SK-N-SH treated with all-trans-retinoic acid at 6 μM for 48 hours (cell line): ENCODE measurements around the gene KRT38.

Experiments
- ATAC-seq: fragments of 200-7000 bp; cut with Tn5 transposase; 3 replicates; pipeline ENCODE4 v1.9.1; 2020; ENCODE audit warnings: mild to moderate bottlenecking, moderate library complexity
- ARNTL ChIP-seq: fragments of 450-650 bp; formaldehyde crosslinking; IDR thresholded peaks from 2 replicates; pipeline ENCODE4 v1.5.0; 2020; ENCODE audit warnings: low read depth, mild to moderate bottlenecking, moderate library complexity, borderline replicate concordance
- BACH2 ChIP-seq: fragments of 250-450 bp; sonication (Bioruptor Pico); IDR thresholded peaks from 2 replicates; pipeline ENCODE4 v1.9.0; 2021; ENCODE audit warnings: mild to moderate bottlenecking, borderline replicate concordance
- CSDC2 ChIP-seq: fragments of 250-450 bp; sonication (Bioruptor Pico); IDR thresholded peaks from 2 replicates; pipeline ENCODE4 v1.5.0; 2020; ENCODE audit warnings: mild to moderate bottlenecking, moderate library complexity
- ESRRG ChIP-seq: fragments of 250-450 bp; sonication (Bioruptor Pico); IDR thresholded peaks from 2 replicates; pipeline ENCODE4 v1.6.1; 2021; ENCODE audit warnings: mild to moderate bottlenecking
- GLIS3 ChIP-seq: fragments of 250-450 bp; sonication (Bioruptor Pico); IDR thresholded peaks from 2 replicates; pipeline ENCODE4 v1.5.0; 2020; ENCODE audit warnings: mild to moderate bottlenecking, moderate library complexity
- ISL1 ChIP-seq: fragments of 250-450 bp; sonication (Bioruptor Pico); IDR thresholded peaks from 2 replicates; pipeline ENCODE4 v2.1.2; 2022; ENCODE audit warnings: mild to moderate bottlenecking, moderate library complexity
- OSR1 ChIP-seq: fragments of 250-450 bp; sonication (Bioruptor Pico); IDR thresholded peaks from 2 replicates; pipeline ENCODE4 v1.8.0; 2022; ENCODE audit warnings: moderate library complexity, mild to moderate bottlenecking, inconsistent platforms
- PATZ1 ChIP-seq: fragments of 250-450 bp; sonication (Bioruptor Pico); IDR thresholded peaks from 2 replicates; pipeline ENCODE4 v1.8.0; 2020; ENCODE audit warnings: mild to moderate bottlenecking, moderate library complexity, borderline replicate concordance
- POU6F1 ChIP-seq: fragments of 250-450 bp; sonication (Bioruptor Pico); IDR thresholded peaks from 2 replicates; pipeline ENCODE4 v1.8.0; 2021; ENCODE audit warnings: low read depth, mild to moderate bottlenecking, moderate library complexity, borderline replicate concordance
- PPARA ChIP-seq: fragments of 250-450 bp; sonication (Bioruptor Pico); IDR thresholded peaks from 2 replicates; pipeline ENCODE4 v1.5.0; 2020; ENCODE audit warnings: mild to moderate bottlenecking, borderline replicate concordance
- RARB ChIP-seq: fragments of 250-450 bp; sonication (Bioruptor Pico); IDR thresholded peaks from 2 replicates; pipeline ENCODE4 v1.8.0; 2021; ENCODE audit warnings: mild to moderate bottlenecking, moderate library complexity
- SNAI2 ChIP-seq: fragments of 250-450 bp; sonication (Bioruptor Pico); IDR thresholded peaks from 2 replicates; pipeline ENCODE4 v1.5.0; 2020; ENCODE audit warnings: mild to moderate bottlenecking, moderate library complexity
- TCF4 ChIP-seq: fragments of 250-450 bp; sonication (Bioruptor Pico); IDR thresholded peaks from 2 replicates; pipeline ENCODE4 v1.8.0; 2021; ENCODE audit warnings: mild to moderate bottlenecking, moderate library complexity, borderline replicate concordance
- TOX ChIP-seq: fragments of 250-450 bp; sonication (Bioruptor Pico); IDR thresholded peaks from 2 replicates; pipeline ENCODE4 v1.8.0; 2021; ENCODE audit warnings: mild to moderate bottlenecking, moderate library complexity, borderline replicate concordance
- ZC3H10 ChIP-seq: fragments of 250-450 bp; sonication (Bioruptor Pico); IDR thresholded peaks from 2 replicates; pipeline ENCODE4 v1.5.1; 2021; ENCODE audit warnings: mild to moderate bottlenecking, moderate library complexity
- ZFP3 ChIP-seq: fragments of 250-450 bp; sonication (Bioruptor Pico); IDR thresholded peaks from 2 replicates; pipeline ENCODE4 v1.5.0; 2020; ENCODE audit warnings: mild to moderate bottlenecking, moderate library complexity
- ZFP30 ChIP-seq: fragments of 450-650 bp; formaldehyde crosslinking; IDR thresholded peaks from 2 replicates; pipeline ENCODE4 v1.5.0; 2022; ENCODE audit warnings: mild to moderate bottlenecking, moderate library complexity
- ZNF565 ChIP-seq: fragments of 450-650 bp; formaldehyde crosslinking; conservative IDR thresholded peaks from 2 replicates; pipeline ENCODE4 v1.5.0; 2020; ENCODE audit warnings: low read depth, mild to moderate bottlenecking, moderate library complexity
- ZNF70 ChIP-seq: fragments of 450-650 bp; formaldehyde crosslinking; IDR thresholded peaks from 2 replicates; pipeline ENCODE4 v1.5.0; 2020; ENCODE audit warnings: mild to moderate bottlenecking, moderate library complexity
- ZNF8 ChIP-seq: fragments of 450-650 bp; formaldehyde crosslinking; IDR thresholded peaks from 2 replicates; pipeline ENCODE4 v1.5.0; 2020; ENCODE audit warnings: mild to moderate bottlenecking, moderate library complexity
- TF ChIP-seq, protein P1 (sequence below): fragments of 250-450 bp; sonication (Bioruptor Pico); IDR thresholded peaks from 2 replicates; pipeline ENCODE4 v1.5.1; 2021; ENCODE audit warnings: mild to moderate bottlenecking, moderate library complexity
- TF ChIP-seq, protein P2 (sequence below): fragments of 250-450 bp; sonication (Bioruptor Pico); IDR thresholded peaks from 2 replicates; pipeline ENCODE4 v1.5.1; 2020; ENCODE audit warnings: low read depth, mild to moderate bottlenecking, moderate library complexity
- TF ChIP-seq, protein P3 (sequence below): fragments of 250-450 bp; sonication (Bioruptor Pico); IDR thresholded peaks from 2 replicates; pipeline ENCODE4 v1.5.0; 2020; ENCODE audit warnings: mild to moderate bottlenecking, moderate library complexity

KRT38 gene

GRCh38 chr17:41416479-41416878 lies 24.3 kb downstream of the KRT38 start:
- TF ChIP-seq CSDC2 (CRISPR knock-in tag) (no peak), ZNF70 (CRISPR knock-in tag) (no peak), POU6F1 (CRISPR knock-in tag) (no peak), ZC3H10 (CRISPR knock-in tag) (no peak), ESRRG (CRISPR knock-in tag) (no peak), PPARA (CRISPR knock-in tag) (no peak), TCF4 (CRISPR knock-in tag) (no peak), BACH2 (CRISPR knock-in tag) (no peak), PATZ1 (CRISPR knock-in tag) (no peak)
- TF ChIP-seq, protein P1, sequence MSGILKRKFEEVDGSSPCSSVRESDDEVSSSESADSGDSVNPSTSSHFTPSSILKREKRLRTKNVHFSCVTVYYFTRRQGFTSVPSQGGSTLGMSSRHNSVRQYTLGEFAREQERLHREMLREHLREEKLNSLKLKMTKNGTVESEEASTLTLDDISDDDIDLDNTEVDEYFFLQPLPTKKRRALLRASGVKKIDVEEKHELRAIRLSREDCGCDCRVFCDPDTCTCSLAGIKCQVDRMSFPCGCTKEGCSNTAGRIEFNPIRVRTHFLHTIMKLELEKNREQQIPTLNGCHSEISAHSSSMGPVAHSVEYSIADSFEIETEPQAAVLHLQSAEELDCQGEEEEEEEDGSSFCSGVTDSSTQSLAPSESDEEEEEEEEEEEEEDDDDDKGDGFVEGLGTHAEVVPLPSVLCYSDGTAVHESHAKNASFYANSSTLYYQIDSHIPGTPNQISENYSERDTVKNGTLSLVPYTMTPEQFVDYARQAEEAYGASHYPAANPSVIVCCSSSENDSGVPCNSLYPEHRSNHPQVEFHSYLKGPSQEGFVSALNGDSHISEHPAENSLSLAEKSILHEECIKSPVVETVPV (CRISPR knock-in tag) = no peak
- no peak for ATAC-seq

DNA sequence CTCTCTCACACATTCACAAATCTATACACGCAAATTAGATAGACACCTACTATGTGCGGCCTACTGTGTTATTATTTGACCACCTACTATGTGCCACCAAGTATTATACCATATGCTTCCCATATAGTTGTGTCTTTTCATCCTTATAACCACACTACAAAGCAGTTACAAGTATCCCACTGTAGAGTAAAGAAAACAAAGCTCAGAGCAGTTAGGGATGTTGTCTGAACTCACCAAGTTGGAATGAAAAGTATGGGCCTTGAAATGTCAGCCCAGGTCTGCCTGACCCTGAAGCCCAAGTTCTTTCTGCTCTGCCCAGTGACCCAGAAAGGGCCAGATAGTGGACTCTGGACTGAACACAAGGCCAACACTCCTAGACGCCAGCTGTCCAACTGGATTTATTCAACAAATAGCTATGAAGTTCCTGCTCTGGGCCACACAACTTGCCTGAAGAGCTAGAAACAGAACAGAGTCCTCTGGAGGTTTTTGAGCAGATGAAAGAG lies 24.9 kb downstream of the KRT38 start:
- no peak for ATAC-seq
- TF ChIP-seq TOX (CRISPR knock-in tag) (no peak), ZNF70 (CRISPR knock-in tag) (no peak), ZNF8 (CRISPR knock-in tag) (no peak), PPARA (CRISPR knock-in tag) (no peak), POU6F1 (CRISPR knock-in tag) (no peak), ZFP30 (CRISPR knock-in tag) (no peak), ZNF565 (CRISPR knock-in tag) (no peak), ZFP3 (CRISPR knock-in tag) (no peak), ESRRG (CRISPR knock-in tag) (no peak), ARNTL (no peak), SNAI2 (CRISPR knock-in tag) (no peak), GLIS3 (CRISPR knock-in tag) (no peak), CSDC2 (CRISPR knock-in tag) (no peak), RARB (CRISPR knock-in tag) (no peak), OSR1 (CRISPR knock-in tag) (no peak)
- TF ChIP-seq, protein P2, sequence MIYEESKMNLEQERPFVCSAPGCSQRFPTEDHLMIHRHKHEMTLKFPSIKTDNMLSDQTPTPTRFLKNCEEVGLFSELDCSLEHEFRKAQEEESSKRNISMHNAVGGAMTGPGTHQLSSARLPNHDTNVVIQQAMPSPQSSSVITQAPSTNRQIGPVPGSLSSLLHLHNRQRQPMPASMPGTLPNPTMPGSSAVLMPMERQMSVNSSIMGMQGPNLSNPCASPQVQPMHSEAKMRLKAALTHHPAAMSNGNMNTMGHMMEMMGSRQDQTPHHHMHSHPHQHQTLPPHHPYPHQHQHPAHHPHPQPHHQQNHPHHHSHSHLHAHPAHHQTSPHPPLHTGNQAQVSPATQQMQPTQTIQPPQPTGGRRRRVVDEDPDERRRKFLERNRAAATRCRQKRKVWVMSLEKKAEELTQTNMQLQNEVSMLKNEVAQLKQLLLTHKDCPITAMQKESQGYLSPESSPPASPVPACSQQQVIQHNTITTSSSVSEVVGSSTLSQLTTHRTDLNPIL (CRISPR knock-in tag) = no peak

DNA sequence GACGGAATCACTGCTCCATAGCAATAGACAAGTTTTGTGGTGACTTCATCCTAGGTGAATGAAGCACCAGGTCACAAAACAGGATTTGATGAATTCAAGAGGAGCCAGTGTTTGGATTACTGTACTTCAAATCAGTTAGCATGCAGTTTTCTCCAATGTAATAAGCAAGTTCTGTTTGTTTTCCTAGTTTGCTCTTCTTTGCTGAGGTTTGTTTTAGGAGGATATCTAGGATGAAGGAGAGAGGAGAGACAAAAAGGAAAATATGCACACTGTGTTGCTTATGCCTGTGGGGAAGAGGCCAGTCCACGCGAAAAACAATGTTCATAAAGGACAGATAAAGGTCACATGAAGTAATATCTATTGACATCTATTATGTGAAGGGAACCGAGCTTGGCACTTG lies 25.4 kb downstream of the KRT38 start:
- ATAC-seq = no peak
- TF ChIP-seq ZNF565 (CRISPR knock-in tag) (no peak), ESRRG (CRISPR knock-in tag) (no peak), TOX (CRISPR knock-in tag) (no peak), SNAI2 (CRISPR knock-in tag) (no peak), OSR1 (CRISPR knock-in tag) (no peak), ZFP3 (CRISPR knock-in tag) (no peak), GLIS3 (CRISPR knock-in tag) (no peak), CSDC2 (CRISPR knock-in tag) (no peak), RARB (CRISPR knock-in tag) (no peak), ISL1 (CRISPR knock-in tag) (no peak), PATZ1 (CRISPR knock-in tag) (no peak), POU6F1 (CRISPR knock-in tag) (no peak)
- TF ChIP-seq, protein P3, sequence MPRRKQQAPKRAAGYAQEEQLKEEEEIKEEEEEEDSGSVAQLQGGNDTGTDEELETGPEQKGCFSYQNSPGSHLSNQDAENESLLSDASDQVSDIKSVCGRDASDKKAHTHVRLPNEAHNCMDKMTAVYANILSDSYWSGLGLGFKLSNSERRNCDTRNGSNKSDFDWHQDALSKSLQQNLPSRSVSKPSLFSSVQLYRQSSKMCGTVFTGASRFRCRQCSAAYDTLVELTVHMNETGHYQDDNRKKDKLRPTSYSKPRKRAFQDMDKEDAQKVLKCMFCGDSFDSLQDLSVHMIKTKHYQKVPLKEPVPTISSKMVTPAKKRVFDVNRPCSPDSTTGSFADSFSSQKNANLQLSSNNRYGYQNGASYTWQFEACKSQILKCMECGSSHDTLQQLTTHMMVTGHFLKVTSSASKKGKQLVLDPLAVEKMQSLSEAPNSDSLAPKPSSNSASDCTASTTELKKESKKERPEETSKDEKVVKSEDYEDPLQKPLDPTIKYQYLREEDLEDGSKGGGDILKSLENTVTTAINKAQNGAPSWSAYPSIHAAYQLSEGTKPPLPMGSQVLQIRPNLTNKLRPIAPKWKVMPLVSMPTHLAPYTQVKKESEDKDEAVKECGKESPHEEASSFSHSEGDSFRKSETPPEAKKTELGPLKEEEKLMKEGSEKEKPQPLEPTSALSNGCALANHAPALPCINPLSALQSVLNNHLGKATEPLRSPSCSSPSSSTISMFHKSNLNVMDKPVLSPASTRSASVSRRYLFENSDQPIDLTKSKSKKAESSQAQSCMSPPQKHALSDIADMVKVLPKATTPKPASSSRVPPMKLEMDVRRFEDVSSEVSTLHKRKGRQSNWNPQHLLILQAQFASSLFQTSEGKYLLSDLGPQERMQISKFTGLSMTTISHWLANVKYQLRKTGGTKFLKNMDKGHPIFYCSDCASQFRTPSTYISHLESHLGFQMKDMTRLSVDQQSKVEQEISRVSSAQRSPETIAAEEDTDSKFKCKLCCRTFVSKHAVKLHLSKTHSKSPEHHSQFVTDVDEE (CRISPR knock-in tag) = no peak
